Keratinocyte (primary cell): Measurements from ENCODE around the gene GOLGA8K. TPM values are rescaled to one million over a fixed set of nuclear protein-coding genes. Genes with fewer than 3 reads are reported as not detected.
"Not testable (repeated sequence)": the region's sequence is repeated elsewhere in the genome, so short reads cannot be mapped to it uniquely, and the experiment has no call there.

ENCODE experiments used
- DNase-seq: peaks from one replicate; pipeline ENCODE4 v3.0.0-alpha.2; 2011; ENCODE audit warnings: low read depth, missing footprints, low spot score
- FAIRE-seq: peaks from 2 replicates; lab custom pipeline; 2011; peaks lifted over from hg19 to GRCh38; lab: Jason Lieb, UNC
- H2AFZ ChIP-seq: 2 replicates; pipeline ENCODE4 v1.6.0; 2012; ENCODE audit warnings: low read length, control low read depth, inconsistent platforms; ENCODE audit not compliant: control insufficient read depth
- H3K27ac ChIP-seq: 2 replicates; pipeline ENCODE4 v1.5.1; 2011; ENCODE audit warnings: low read length; ENCODE audit not compliant: control insufficient read depth, insufficient read depth
- H3K27me3 ChIP-seq: 3 replicates; pipeline ENCODE4 v1.6.0; 2011; ENCODE audit warnings: low read length; ENCODE audit not compliant: control insufficient read depth, insufficient read depth; ENCODE audit errors: extremely low read depth
- H3K36me3 ChIP-seq, 2 experiments: 2 replicates in 1 of 2; 3 replicates in 1 of 2; pipeline ENCODE4 v1.5.1; 2011; ENCODE audit warnings: low read length in 2 of 2, mild to moderate bottlenecking in 1 of 2; ENCODE audit not compliant: control insufficient read depth in 2 of 2, insufficient read depth in 2 of 2; ENCODE audit errors: extremely low read depth in 1 of 2
- H3K4me1 ChIP-seq: 3 replicates; pipeline ENCODE4 v1.5.1; 2011; ENCODE audit warnings: low read length; ENCODE audit not compliant: control insufficient read depth, insufficient read depth; ENCODE audit errors: extremely low read depth
- H3K4me2 ChIP-seq: 3 replicates; pipeline ENCODE4 v1.6.0; 2011; ENCODE audit warnings: low read depth, low read length; ENCODE audit not compliant: control insufficient read depth, insufficient read depth; ENCODE audit errors: extremely low read depth
- H3K4me3 ChIP-seq, 3 experiments: fragments of 200-600 bp in 1 of 3; sonication (generic) in 1 of 3; 2 replicates in 2 of 3; 3 replicates in 1 of 3; pipeline ENCODE4 v1.5.1; 2011 to 2016; ENCODE audit warnings: low read length in 3 of 3, mild to moderate bottlenecking in 3 of 3, control low read depth in 2 of 3, inconsistent platforms in 1 of 3, low read depth in 1 of 3, mixed read lengths in 1 of 3, mixed run types in 1 of 3, moderate library complexity in 1 of 3; ENCODE audit not compliant: control insufficient read depth in 2 of 3, insufficient read depth in 2 of 3; ENCODE audit errors: extremely low read depth in 1 of 3
- H3K79me2 ChIP-seq: 2 replicates; pipeline ENCODE4 v1.6.0; 2012; ENCODE audit warnings: low read length; ENCODE audit not compliant: control insufficient read depth, insufficient read depth
- H3K9ac ChIP-seq: 3 replicates; pipeline ENCODE4 v1.6.0; 2011; ENCODE audit warnings: low read length; ENCODE audit not compliant: control insufficient read depth, insufficient read depth; ENCODE audit errors: extremely low read depth
- H3K9me1 ChIP-seq: 3 replicates; pipeline ENCODE4 v1.6.0; 2011; ENCODE audit warnings: low read length; ENCODE audit not compliant: control insufficient read depth, insufficient read depth; ENCODE audit errors: extremely low read depth
- H3K9me3 ChIP-seq: 2 replicates; pipeline ENCODE4 v1.5.1; 2012; ENCODE audit warnings: low read depth, low read length; ENCODE audit not compliant: control insufficient read depth
- H4K20me1 ChIP-seq: 3 replicates; pipeline ENCODE4 v1.6.0; 2011; ENCODE audit warnings: low read length; ENCODE audit not compliant: control insufficient read depth, insufficient read depth; ENCODE audit errors: extremely low read depth
- dilution Hi-C: fragments of 300-500 bp; cut with MboI; formaldehyde crosslinking; loops from one replicate; pipeline ENCODE4 v1.7.0; 2020; ENCODE audit warnings: low sequenced_read_pairs; ENCODE audit not compliant: extremely low pct_ligation_motif_present
- polyA plus RNA-seq, 5 experiments: library from polyadenylated mRNA; depleted of rRNA in 3 of 5; stranded (reverse) in 3 of 5; stranded (forward) in 1 of 5; unstranded in 1 of 5; fragments of >200 nt; gene quantifications; 1 replicate in 1 of 5; 2 replicates in 3 of 5; 3 replicates in 1 of 5; pipeline versions ENCODE4 v1.2.1 to v1.2.3, GENCODE V29; 2011 to 2012; ENCODE audit warnings: missing spikeins in 2 of 5, low read depth in 1 of 5, low replicate concordance in 1 of 5

Gene GOLGA8K
- polyA plus RNA-seq, 1 donor (not counting 4 experiments of a cell fraction or from before 2014, with no cell fraction given) = not detected

GRCh38 chr15:32370064-32370463, 33.0 kb downstream of the GOLGA8K start:
- H3K27ac ChIP-seq, H3K4me1 ChIP-seq, H2AFZ ChIP-seq, FAIRE-seq, DNase-seq, H3K9me1 ChIP-seq, H3K36me3 ChIP-seq, H3K27me3 ChIP-seq, H3K4me2 ChIP-seq, H3K9me3 ChIP-seq, H4K20me1 ChIP-seq, H3K9ac ChIP-seq, H3K4me3 ChIP-seq, dilution Hi-C loops, H3K79me2 ChIP-seq: not testable (repeated sequence)

GRCh38 chr15:32366492-32366891, 36.6 kb downstream of the GOLGA8K start:
- H3K36me3 ChIP-seq, H3K79me2 ChIP-seq, H3K27ac ChIP-seq, H3K9me3 ChIP-seq, H3K9ac ChIP-seq, H3K4me1 ChIP-seq, H2AFZ ChIP-seq, H3K4me3 ChIP-seq, H4K20me1 ChIP-seq, dilution Hi-C loops, FAIRE-seq, H3K4me2 ChIP-seq, H3K27me3 ChIP-seq, DNase-seq, H3K9me1 ChIP-seq: not testable (repeated sequence)

- H3K9me1 ChIP-seq, H3K4me2 ChIP-seq, H3K9ac ChIP-seq, H3K4me3 ChIP-seq, dilution Hi-C loops, DNase-seq, H2AFZ ChIP-seq, H4K20me1 ChIP-seq, FAIRE-seq, H3K27me3 ChIP-seq, H3K9me3 ChIP-seq, H3K79me2 ChIP-seq, H3K36me3 ChIP-seq, H3K27ac ChIP-seq, H3K4me1 ChIP-seq: not testable (repeated sequence)
These were observed 37.1 kb downstream of the GOLGA8K start for GRCh38 chr15:32365955-32366354.

- H3K9me1 ChIP-seq, H3K36me3 ChIP-seq, H4K20me1 ChIP-seq, H3K9me3 ChIP-seq, dilution Hi-C loops, H3K4me1 ChIP-seq, H3K4me2 ChIP-seq, H3K4me3 ChIP-seq, H2AFZ ChIP-seq, H3K27ac ChIP-seq, H3K9ac ChIP-seq, H3K79me2 ChIP-seq, FAIRE-seq, H3K27me3 ChIP-seq, DNase-seq: not testable (repeated sequence)
These were observed 38.1 kb downstream of the GOLGA8K start for GRCh38 chr15:32364944-32365343.

GRCh38 chr15:32363449-32363848, 39.6 kb downstream of the GOLGA8K start:
- H3K9me1 ChIP-seq, H3K36me3 ChIP-seq, H4K20me1 ChIP-seq, H2AFZ ChIP-seq, H3K27me3 ChIP-seq, FAIRE-seq, H3K27ac ChIP-seq, H3K4me1 ChIP-seq, H3K79me2 ChIP-seq, H3K9ac ChIP-seq, H3K4me2 ChIP-seq, dilution Hi-C loops, H3K9me3 ChIP-seq, DNase-seq, H3K4me3 ChIP-seq: not testable (repeated sequence)
